ENCODE results near the gene MMD2.

DNA sequence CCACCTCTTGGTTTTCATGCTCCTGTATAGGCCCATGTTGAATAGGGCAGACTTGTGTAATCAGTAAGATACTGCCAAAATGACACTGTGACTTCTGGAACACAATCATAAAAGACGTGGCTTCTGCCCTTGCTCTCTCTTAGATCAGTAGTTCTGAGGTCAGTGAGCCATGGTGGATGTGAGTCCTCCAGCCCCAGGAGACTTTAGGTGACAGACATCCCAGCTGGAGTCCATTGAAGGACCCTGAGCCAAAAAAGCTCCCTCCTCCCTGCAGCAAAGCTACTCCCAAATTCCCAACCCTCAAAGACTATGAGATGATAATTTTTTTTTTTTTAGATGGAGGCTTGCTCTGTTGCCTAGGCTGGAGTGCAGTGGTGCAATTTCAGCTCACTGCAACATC, 72.3 kb downstream of the MMD2 start:
- TF ChIP-seq CTCF (conservative IDR thresholded peaks at IDR 0.05; ENCODE audit: low read length) = no peak
- TF ChIP-seq EZH2phosphoT487 (IDR thresholded peaks at IDR 0.05; ENCODE audit: borderline replicate concordance) = no peak

Measured in Loucy (cell line).